HG03469 (cell line): ENCODE results near the gene GGTA1.
"Not testable (repeated sequence)": the region's sequence is repeated elsewhere in the genome, so short reads cannot be mapped to it uniquely, and the experiment has no call there.

ENCODE experiments used
- ATAC-seq: cut with Tn5 transposase; IDR thresholded peaks from one replicate; pipeline ENCODE4 v1.9.1; 2021; ENCODE audit warnings: mild to moderate bottlenecking, moderate library complexity, moderate number of reproducible peaks; ENCODE audit not compliant: unreplicated experiment

The GGTA1 gene

DNA sequence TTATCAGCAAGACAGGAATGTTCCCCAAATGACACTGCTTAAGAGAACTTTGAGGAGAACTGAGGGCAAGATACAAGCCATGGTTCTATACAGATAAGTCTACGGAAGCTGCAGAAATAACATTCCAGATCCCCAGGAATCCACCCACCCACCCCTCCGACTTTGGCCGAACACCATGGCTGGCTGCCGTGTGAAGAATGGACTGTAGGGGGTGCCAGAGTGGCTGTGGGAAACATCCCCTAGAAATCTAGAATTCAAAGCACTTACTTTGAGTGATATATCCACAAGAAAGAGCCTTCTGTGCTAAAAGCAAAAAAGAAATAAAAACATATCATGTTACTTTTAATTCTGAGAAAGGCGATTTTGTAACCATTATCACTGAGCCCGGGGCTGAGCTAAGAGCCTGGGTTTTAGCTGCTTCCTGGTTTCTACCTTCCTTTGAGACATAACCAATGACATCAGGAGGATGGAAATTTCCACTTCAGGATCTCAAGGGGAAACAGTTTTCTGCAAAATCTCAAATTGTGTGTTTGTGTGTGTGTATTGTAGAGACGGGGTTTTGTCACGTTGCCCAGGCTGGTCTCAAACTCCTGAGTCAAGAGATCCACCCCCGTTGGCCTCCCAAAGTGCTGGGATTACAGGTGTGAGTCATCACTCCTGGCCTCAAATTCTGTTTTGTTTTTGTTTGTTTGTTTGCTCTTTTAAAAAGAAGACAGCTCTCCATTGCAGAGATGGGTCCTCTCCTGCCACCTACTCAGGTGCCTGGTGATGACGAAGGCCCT lies 36.4 kb downstream of the GGTA1 start:
- no peak for ATAC-seq

DNA sequence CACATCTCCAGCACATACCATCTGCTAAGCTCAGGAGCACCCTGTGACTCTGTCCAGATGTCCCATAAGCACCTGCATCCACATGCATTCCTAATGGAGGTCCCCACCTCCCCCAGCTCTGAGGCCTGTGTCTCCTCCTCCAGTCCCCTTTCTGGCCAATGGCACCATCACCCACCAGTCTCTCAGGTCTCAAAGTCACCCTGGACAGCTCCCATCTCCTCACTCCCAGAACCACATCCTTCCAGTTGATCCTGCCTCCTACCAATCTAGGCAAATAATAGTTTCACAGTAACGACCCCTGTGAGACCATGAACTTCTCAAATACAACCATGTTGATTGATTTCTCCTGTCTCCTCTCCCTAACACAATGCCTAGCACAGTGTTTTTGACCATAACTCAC lies 40.1 kb downstream of the GGTA1 start:
- ATAC-seq: no peak

DNA sequence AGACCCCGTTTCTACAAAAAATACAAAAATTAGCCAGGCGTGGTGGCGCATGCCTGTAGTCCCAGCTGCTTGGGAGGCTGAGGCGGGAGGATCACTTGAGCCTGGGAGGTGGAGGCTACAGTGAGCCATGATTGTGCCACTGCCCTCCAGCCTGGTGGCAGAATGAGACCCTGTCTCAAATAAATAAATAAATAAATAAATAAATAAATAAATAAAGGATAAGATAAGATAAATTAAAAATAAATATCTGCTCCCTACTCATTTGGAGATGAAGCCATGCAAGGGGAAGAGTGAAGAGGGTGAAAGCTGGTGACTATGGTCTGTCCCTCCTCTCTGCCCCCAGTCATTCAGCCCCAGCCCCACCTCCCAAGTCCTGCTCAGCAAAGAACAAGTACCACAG lies 41.2 kb downstream of the GGTA1 start:
- not testable (repeated sequence) for ATAC-seq

DNA sequence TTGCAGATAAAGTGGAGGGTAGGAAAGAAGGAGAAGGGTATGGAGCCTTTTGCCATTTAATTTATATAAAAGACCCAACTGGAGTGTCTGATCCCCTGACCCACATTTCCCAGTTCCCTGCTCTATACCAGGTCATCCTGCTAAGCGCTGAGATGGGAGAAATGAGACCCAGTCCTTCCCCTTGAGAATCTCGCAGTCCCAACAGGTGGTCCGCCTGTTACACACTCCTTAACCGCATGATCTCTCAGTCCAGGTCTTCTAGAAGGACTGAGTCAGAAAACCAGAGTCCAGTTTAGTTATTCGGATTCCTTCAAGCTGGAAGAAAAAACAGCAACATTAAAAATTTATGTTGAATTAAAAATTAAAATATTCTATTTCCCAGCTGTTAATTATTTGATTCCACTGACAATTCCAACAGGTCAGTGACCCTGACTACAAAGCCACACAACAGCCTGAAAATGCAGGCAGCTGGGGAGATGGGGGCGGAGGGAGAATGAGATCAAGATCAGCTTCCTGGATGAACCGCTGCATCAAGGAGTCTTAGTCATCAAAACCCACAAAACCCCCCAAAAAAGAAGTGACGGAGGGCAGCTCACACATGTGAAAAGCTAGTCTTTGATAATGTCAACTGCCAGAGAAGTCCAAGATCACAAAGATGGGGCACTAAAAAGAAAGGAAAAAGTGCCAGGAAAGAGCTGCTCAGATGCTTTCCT lies 44.0 kb downstream of the GGTA1 start:
- ATAC-seq: no peak

DNA sequence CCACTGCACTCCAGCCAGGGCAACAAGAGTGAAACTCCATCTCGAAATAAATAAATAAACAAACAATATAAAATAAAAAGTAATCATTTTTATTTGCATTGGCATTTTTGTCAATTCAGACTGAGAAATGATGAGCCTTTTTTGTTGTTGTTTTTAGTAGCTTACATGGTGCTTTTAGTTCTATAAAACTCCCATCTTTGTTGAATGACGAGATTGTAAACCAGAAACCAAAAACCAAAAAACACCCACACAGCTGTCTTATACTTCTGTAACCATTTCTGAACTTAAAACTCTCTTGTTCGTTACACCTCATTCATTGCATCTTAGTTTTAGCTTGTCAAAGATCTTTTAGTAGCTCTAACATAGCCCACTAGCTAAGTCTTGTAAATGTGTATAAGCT lies 44.7 kb downstream of the GGTA1 start:
- no peak for ATAC-seq

DNA sequence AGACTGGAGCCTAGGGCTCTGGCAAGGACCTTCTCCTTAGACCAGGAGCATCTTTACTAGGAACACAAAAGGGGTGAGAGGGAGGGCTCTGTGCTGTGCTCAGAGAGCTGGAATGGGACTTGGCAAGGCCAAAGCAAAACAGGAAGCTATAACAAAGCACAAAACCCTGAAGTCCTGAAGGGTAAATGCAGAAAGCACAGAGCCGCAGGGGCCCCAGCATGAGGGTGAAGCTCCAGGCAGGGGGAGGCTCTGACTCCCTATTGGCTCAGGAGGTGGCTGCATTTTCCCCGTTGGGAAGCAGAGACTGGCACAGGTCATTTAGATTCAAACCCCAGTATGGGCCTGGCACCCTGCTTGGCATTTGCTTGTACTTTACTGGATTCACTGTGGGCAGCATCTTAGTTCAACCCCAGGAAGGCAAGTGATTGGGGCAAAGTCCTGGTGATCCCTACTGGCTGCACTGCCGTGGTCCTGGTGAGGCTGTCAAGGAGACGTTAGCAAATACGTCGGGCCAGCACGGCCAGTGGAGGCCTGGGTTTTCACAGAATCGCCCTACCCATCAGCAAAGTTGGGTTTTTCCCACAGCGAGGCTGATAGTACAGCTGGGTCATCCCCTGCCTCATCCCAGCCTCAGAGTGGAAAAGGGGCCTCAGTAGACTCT lies 46.3 kb downstream of the GGTA1 start:
- no peak for ATAC-seq

DNA sequence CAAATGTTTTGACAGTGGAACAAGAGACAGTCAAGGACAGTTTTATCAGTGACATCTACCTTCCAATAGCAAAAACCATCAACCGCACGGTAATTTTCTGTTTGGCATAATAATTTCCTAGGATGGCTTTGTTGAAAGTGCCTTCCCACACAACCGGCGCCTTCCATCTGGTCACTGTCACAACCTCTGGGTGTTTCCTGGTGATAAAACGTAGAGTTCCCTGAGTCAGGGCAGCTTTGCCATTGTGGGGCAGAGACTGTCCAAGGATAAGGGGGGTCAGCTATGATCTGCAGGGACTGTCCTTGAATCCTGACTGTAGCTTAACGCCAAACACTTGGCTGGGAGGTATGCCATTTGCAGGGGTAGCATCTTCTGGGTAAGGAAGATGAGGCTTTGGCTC lies 47.6 kb downstream of the GGTA1 start:
- ATAC-seq: no peak

DNA sequence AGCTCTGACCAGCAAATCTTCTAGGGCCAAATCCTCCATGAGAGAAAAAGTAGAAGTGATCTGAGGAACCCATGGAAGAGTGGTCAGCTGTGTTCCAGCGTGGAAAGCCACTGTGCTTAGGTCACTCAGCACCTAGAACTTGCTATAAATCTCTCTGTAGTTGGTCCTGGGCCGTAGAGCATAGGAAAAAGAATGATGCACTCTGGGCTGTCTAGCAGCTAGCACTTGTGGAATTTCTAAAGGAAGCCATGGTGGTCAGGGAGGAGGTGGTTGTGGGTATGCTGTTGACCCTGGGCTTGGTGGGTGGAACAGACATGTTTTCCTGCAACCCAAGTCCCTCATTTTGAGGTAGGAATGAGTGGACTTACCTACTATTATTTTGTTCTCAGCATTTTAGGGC lies 48.1 kb downstream of the GGTA1 start:
- no peak for ATAC-seq

DNA sequence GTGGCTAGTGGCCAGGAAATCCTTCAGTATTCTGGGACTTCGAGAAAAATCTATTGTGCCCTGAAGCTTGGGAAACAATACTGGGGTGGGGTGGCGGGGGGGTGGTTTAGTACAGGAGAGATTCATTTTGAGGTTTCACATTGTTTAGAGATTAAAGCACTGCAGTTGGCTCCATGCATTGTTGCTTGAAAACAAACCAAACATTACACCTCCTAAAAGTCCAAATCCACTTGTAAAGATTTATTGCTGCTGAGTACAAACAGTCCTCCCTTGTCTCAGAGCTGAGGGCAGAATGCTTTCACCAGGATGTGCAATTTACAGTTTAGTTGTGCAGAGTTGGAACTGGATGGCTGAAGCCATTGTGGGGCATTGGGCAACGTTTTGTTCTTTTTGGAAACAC lies 49.4 kb downstream of the GGTA1 start:
- no peak for ATAC-seq

DNA sequence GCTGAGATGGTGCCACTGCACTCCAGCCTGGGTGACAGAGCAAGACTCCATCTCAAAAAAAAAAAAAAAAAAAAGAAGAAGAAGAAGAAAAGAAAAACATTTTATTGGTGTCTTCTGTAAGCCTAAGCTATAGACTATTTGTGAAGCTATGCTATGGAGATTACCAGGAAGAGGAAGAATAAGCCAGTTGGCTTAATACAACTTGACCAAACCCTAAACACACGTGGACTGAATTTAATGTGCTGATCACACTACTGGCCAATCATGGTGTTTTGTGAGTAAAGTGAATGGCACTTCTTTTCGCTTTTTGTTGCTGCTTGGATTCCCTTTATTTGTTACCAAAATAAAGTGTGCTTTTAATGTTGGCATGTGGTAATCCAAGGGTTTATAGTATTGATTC lies 49.9 kb downstream of the GGTA1 start:
- ATAC-seq: no peak

DNA sequence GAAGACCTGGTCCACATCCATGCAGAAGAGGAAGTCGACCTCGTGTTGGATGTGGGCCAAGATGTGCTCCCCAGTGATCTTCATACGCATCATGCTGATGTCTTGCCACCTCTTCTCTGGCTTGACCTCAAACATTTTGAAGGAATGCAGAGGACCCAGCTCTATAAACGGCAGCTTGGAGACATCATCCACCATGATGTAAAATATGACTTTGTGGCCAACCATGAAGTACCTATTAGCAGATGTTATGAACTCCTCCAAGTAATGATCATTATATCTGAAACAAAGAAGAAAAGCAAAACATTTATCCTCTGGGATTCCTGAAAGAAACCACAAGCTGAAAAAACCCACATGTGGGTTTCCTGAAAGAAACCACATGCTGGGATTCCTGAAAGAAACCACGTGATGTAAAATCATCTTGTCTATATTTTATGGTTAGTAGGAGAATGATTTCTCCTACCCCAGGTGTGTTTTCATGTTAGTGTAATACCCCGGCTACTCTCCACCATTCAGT lies 52.3 kb downstream of the GGTA1 start:
- ATAC-seq: no peak

DNA sequence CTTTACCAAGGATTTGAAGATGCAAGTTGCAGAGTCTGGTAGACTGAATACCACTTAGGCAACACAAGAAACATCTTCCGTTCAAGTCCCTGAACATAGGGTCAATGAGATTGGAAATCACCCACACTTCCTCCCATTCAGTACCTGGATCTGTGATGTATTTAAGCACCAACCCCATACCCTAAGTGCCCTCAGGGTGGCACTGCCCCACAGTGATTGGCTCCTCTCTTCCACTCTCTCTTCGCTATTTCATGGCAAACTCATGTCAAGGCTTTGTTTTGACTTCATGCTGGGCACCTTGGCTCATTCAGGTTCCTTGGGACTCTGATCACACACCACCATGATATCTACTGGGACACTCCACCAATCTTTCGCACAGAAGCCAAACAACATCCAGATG lies 53.7 kb downstream of the GGTA1 start:
- ATAC-seq: no peak

DNA sequence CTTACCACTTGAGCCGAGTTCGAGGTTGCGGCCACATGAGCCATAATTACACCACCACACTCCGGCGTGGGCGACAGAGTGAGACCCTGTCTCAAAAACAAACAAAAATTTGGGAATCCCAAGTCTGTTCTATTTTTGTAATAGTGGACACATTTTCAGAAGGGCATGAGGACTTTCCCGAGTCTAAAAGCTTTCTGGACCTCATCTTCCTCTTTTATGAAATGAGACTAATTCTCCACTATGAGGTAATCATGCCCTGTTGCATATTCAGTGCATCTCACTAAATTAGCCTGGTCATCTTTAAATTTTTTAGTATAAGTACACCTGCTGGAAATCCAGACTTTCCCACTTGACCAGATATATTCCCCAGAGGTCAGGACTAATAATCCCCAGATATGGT lies 55.7 kb downstream of the GGTA1 start:
- ATAC-seq: no peak

DNA sequence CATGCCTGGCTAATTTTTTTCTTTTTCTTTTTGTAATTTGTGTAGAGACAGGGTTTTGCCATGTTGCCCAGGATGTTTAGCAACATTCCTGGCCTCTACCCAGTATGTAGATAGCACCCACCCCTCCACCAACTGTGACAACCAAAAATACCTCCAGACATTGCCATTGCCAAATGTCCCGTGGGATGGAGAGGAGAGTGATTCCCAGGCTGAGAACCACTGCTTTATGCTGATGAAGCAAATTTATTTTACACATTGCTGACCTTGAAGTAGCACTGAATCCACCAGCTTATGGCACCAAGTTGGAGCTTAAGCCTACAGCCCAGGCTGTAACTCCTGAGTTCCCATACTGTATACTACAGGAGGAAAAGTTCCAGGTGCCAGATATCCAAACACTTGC lies 58.5 kb downstream of the GGTA1 start:
- ATAC-seq: no peak

DNA sequence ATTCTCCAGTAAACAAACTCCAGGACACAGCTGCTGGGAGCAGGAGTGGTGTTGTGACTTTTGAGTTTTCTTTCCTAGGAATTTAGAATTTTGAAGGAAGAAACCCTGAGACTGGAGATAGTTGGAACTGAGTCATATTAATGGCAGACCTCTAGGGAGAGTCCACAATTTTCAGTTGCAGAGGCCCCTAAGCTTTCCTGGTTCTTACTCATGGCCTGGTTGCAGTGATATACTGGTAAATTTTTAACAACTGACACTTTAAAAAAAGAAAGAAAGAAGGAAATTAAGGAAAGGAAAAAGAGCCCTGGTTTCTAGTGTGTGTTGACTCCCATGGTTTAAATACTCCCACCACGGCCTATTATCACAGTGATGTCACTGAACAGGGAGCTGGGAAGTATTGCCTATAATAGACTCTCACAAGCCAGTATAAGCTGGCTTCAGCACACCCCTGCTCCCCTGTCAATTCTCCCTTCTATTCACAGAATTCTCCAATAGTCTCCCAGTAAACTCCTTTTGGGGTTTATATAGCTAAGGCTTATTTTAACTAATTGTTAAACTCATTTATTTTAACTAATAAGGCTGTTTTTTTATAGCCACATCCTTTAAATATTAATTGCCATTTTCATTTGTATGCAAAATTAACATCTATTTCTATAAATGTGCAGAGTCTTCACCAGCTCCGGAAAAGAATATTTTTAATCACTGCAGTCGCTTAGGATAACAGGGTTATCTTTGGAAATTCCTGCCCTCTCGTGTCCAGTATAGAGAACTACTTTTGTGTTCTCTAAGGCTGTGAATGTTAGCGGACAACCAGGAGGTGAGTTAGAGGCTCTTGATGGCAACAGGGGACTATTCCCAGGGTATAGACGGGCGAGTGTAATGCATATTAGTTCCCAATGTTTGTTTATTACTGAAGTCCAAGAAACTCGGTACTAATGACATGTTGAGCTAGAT lies 59.7 kb downstream of the GGTA1 start:
- no peak for ATAC-seq

DNA sequence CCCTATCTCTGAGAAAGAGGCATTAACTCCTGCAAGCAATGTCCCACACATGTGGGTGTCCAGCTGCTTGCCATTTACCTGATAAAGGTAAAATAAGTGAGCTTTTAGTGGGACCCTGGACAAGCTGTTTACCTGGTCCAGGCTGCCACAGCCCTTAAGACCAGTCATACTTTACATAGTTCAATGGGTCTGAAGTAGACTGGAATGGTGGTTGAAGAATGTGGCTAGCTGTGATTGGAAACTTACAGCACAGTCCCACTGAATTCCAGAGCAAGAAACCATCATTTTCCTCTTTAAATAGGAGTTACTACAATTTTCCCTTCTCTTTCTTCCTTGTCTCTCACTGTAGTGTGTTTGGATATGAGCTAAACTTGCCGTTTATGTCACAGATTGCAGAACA lies 60.6 kb downstream of the GGTA1 start:
- no peak for ATAC-seq

DNA sequence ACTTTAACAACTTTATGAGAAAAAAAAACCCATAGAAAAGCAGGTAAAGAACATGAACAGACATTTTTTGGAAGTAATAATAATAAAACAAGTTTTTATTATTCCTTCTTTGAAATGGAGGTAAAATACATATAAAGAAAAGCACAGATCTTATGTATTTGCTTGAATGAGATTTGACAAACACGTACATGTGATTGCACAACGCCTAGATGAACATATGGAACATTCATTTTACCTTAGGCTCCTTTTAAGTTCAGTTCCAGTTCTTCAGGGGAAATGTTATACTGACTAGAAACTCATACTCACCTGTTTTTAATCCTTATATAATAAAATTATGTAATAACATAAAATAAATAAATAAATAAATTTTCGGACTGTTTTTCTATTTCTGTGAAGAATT lies 61.8 kb downstream of the GGTA1 start:
- ATAC-seq: no peak

DNA sequence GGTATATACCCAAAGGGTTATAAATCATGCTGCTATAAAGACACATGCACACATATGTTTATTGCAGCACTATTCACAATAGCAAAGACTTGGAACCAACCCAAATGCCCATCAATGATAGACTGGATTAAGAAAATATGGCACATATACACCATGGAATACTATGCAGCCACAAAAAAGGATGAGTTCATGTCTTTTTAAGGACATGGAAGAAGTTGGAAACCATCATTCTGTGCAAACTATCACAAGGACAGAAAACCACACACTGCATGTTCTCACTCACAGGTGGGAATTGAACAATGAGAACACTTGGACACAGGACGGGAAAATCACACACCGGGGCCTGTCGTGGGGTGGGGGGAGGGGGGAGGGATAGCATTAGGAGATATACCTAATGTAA lies 62.6 kb downstream of the GGTA1 start:
- not testable (repeated sequence) for ATAC-seq

DNA sequence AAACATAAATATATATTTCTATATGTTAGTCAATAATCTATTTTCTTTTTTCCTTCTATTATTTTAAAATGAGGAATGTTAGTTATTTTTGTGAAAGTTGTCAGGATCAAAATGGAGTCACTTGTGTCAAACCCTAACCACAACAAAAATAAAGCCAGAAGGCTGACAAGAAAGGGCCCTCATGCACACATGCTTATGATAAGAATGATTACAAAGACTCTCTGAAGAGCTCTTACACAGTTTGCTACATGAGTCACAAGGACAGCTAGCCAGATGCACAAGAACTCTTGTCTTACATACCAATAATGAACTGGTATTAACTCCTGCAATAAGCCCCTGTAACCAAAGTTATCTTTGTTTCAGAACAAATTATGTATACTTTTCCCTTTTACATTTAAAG lies 64.7 kb downstream of the GGTA1 start:
- no peak for ATAC-seq

DNA sequence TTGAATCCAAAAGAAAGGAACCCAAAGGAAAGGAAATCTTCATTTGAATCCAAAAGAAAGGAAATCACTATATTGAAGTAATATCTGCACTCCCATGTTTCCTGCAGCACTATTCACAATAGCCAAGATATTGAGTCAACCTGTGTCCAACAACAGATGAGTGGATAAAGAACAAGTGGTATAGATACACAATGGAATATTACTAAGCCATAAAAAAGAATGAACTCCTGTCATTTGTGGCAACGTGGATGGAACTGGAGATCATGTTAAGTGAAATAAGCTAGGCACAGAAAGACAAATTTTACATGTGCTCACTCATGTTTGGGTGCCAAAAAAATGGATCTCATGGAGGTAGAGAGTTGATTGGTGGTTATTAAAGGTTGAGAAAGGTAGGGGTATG lies 71.7 kb downstream of the GGTA1 start:
- no peak for ATAC-seq

DNA sequence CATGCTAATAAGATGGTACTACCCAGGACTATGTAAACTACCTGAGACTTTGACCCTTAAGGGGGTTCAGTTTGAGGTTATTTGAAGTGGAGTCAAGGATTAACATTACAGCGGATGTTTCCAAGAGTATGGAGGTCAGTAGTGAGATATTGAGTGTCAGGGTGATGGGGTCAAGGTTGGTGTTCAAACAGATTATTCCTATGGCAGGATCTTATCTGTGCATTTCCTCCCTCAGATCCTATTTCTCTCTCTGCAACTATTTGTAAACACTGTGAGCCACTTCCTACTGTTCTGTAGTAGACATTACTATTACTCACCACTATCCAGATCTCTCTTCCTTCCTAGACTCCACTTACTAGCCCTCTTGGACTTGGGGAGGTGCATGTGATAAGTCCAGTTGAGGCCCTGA lies 75.6 kb downstream of the GGTA1 start:
- ATAC-seq: no peak
